ENCODE measurements around the gene AP4E1.
"Not testable (repeated sequence)": the region's sequence is repeated elsewhere in the genome, so short reads cannot be mapped to it uniquely, and the experiment has no call there.

AP4E1 gene

DNA sequence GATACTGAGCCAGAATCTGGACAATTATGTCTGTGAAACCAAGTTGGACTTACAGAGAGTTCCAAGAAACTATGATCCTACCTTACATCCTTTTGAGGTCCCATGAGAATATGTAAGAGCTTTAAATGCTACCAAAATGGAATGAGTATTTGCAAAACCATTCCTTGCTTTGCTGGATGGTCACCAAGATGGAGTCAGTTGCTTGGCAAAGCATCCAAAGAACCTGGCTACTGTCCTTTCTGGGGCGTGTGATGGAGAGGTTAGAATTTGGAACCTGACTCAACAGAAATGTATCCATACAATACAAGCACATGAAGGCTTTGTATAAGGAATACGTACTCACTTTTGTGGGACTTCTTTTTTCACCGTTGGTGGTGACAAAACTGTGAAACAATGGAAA lies 36.2 kb downstream of the AP4E1 start:
- no peak overlapping the region for H3K9ac ChIP-seq (ENCODE audit: low read length)
- H3K4me1 ChIP-seq (ENCODE audit: control insufficient read depth, insufficient read depth, low read length): no peaks in the 10 kb centered on the region
- no peaks in the 10 kb centered on the region for H3K27me3 ChIP-seq (ENCODE audit: control insufficient read depth, insufficient read depth, low read length)
- H3K36me3 ChIP-seq (ENCODE audit: control insufficient read depth, insufficient read depth, low read length): peaks cover 18% of the 10 kb centered on the region; the same call in 1 of the 2 replicates
- H3K27ac ChIP-seq (ENCODE audit: low read depth, low read length): no peak overlapping the region
- H3K4me3 ChIP-seq (ENCODE audit: low read depth, low read length): no peak overlapping the region
- H3K9me3 ChIP-seq (ENCODE audit: control insufficient read depth, insufficient read depth, low read depth, low read length): no peaks in the 10 kb centered on the region

DNA sequence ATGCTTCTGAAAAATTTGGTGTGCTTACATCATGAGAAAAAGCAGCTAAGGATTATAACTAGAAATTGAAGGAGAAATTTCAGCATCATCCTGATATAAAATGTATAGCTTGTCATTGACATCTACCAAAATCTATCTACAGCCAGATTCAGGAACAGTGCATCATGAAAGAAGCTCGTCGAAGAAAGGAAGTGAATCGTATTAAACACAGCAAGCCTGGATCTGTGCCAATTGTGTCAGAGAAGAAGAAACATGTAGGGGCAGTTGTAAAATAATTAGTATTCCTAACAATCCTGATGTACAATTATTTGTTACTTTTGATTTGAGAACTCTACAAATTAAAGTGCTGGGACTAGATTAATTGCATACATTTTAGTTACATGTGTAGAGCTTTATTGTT lies 37.2 kb downstream of the AP4E1 start:
- Histone ChIP-seq H3K4me3 (ENCODE audit: low read depth, low read length) (no peak overlapping the region), H3K4me1 (ENCODE audit: control insufficient read depth, insufficient read depth, low read length) (no peaks in the 10 kb centered on the region), H3K9me3 (ENCODE audit: control insufficient read depth, insufficient read depth, low read depth, low read length) (no peaks in the 10 kb centered on the region), H3K27me3 (ENCODE audit: control insufficient read depth, insufficient read depth, low read length) (no peaks in the 10 kb centered on the region), H3K27ac (ENCODE audit: low read depth, low read length) (no peak overlapping the region), H3K36me3 (ENCODE audit: control insufficient read depth, insufficient read depth, low read length) (peaks cover 28% of the 10 kb centered on the region), H3K9ac (ENCODE audit: low read length) (no peak overlapping the region)

DNA sequence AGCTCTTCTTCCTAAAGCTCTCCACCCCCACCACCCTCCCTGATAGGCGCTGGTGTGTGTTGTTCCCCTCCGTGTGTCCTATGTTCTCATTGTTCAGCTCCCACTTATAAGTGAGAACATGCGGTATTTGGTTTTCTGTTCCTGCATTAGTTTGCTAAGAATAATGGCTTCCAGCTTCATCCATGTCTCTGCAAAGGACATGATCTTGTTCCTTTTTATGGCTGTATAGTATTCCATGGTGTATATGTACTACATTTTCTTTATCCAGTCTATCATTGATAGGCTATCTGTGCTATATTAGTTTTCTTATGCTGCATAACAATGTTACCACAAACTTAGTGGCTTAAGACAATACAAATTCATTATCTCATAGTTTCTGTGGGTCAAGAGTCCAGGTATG lies 42.3 kb downstream of the AP4E1 start:
- not testable (repeated sequence) for H3K4me3 ChIP-seq (ENCODE audit: low read depth, low read length); H3K27ac ChIP-seq (ENCODE audit: low read depth, low read length); H3K4me1 ChIP-seq (ENCODE audit: control insufficient read depth, insufficient read depth, low read length); H3K9ac ChIP-seq (ENCODE audit: low read length); H3K27me3 ChIP-seq (ENCODE audit: control insufficient read depth, insufficient read depth, low read length); H3K9me3 ChIP-seq (ENCODE audit: control insufficient read depth, insufficient read depth, low read depth, low read length)
- peaks cover 30% of the 10 kb centered on the region for H3K36me3 ChIP-seq (ENCODE audit: control insufficient read depth, insufficient read depth, low read length)

DNA sequence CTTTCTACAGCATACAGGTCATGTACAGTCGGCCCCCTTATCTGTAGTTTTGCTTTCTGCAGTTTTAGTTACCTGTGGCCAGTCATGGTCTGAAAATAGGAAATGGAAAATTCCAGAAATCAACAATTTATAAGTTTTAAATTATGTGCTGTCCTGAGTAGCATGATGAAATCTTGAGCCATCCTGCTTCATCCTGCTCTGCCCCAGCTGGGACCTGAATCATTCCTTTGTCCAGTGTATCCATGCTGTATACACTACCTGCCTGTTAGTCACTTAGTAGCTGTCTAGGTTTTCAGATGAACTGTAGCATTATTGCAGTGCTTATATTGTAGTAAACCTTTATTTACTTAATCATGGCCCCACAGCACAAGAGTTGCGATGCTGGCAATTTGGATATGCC lies 44.8 kb downstream of the AP4E1 start:
- Histone ChIP-seq H3K27ac (ENCODE audit: low read depth, low read length) (no peak overlapping the region), H3K4me3 (ENCODE audit: low read depth, low read length) (no peak overlapping the region), H3K36me3 (ENCODE audit: control insufficient read depth, insufficient read depth, low read length) (peaks cover 36% of the 10 kb centered on the region), H3K27me3 (ENCODE audit: control insufficient read depth, insufficient read depth, low read length) (no peaks in the 10 kb centered on the region), H3K9me3 (ENCODE audit: control insufficient read depth, insufficient read depth, low read depth, low read length) (no peaks in the 10 kb centered on the region), H3K9ac (ENCODE audit: low read length) (no peak overlapping the region), H3K4me1 (ENCODE audit: control insufficient read depth, insufficient read depth, low read length) (no peaks in the 10 kb centered on the region)

GRCh38 chr15:50954837-50955236 lies 46.4 kb downstream of the AP4E1 start:
- H3K9ac ChIP-seq (ENCODE audit: low read length); H3K27me3 ChIP-seq (ENCODE audit: control insufficient read depth, insufficient read depth, low read length); H3K9me3 ChIP-seq (ENCODE audit: control insufficient read depth, insufficient read depth, low read depth, low read length); H3K27ac ChIP-seq (ENCODE audit: low read depth, low read length); H3K4me3 ChIP-seq (ENCODE audit: low read depth, low read length); H3K4me1 ChIP-seq (ENCODE audit: control insufficient read depth, insufficient read depth, low read length): not testable (repeated sequence)
- H3K36me3 ChIP-seq (ENCODE audit: control insufficient read depth, insufficient read depth, low read length): peaks cover 47% of the 10 kb centered on the region

- Histone ChIP-seq H3K4me1 (ENCODE audit: control insufficient read depth, insufficient read depth, low read length) (no peaks in the 10 kb centered on the region), H3K9me3 (ENCODE audit: control insufficient read depth, insufficient read depth, low read depth, low read length) (peaks cover 4% of the 10 kb centered on the region; the same call in 1 of the 2 replicates), H3K36me3 (ENCODE audit: control insufficient read depth, insufficient read depth, low read length) (peaks cover 39% of the 10 kb centered on the region), H3K27me3 (ENCODE audit: control insufficient read depth, insufficient read depth, low read length) (no peaks in the 10 kb centered on the region), H3K4me3 (ENCODE audit: low read depth, low read length) (no peak overlapping the region), H3K9ac (ENCODE audit: low read length) (no peak overlapping the region), H3K27ac (ENCODE audit: low read depth, low read length) (no peak overlapping the region)
Observed at GRCh38 chr15:50959717-50960116, 51.2 kb downstream of the AP4E1 start.

DNA sequence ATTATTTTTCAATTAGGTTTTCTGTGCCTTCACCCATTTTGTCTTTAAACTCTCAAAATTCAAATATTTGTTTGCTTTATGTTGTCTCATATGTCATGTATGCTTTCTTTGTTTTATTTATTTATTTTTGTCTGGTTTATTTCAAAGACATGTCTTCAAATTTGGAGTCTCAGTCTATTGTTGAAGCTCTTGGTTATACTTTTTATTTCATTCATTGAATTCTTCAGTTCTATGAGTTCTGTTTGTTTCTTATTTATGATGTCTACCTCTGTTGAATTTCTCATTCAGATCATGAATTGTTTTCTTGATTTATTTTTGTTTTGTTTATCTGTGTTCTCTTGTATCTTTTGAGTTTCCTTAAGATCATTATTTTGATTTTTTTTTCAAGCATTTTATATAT lies 55.6 kb downstream of the AP4E1 start:
- H3K4me1 ChIP-seq (ENCODE audit: control insufficient read depth, insufficient read depth, low read length): no peaks in the 10 kb centered on the region
- H3K9ac ChIP-seq (ENCODE audit: low read length): no peak overlapping the region
- no peak overlapping the region for H3K4me3 ChIP-seq (ENCODE audit: low read depth, low read length)
- peaks cover 34% of the 10 kb centered on the region for H3K36me3 ChIP-seq (ENCODE audit: control insufficient read depth, insufficient read depth, low read length)
- no peak overlapping the region for H3K27ac ChIP-seq (ENCODE audit: low read depth, low read length)
- peaks cover 6% of the 10 kb centered on the region; the same call in 1 of the 2 replicates for H3K9me3 ChIP-seq (ENCODE audit: control insufficient read depth, insufficient read depth, low read depth, low read length)
- no peaks in the 10 kb centered on the region for H3K27me3 ChIP-seq (ENCODE audit: control insufficient read depth, insufficient read depth, low read length)

GRCh38 chr15:50968353-50968752 lies 59.9 kb downstream of the AP4E1 start:
- Histone ChIP-seq H3K9ac (ENCODE audit: low read length) (no peak overlapping the region), H3K36me3 (ENCODE audit: control insufficient read depth, insufficient read depth, low read length) (peaks cover 29% of the 10 kb centered on the region), H3K9me3 (ENCODE audit: control insufficient read depth, insufficient read depth, low read depth, low read length) (peaks cover 2% of the 10 kb centered on the region; the same call in 1 of the 2 replicates), H3K4me3 (ENCODE audit: low read depth, low read length) (no peak overlapping the region), H3K27me3 (ENCODE audit: control insufficient read depth, insufficient read depth, low read length) (no peaks in the 10 kb centered on the region), H3K4me1 (ENCODE audit: control insufficient read depth, insufficient read depth, low read length) (no peaks in the 10 kb centered on the region), H3K27ac (ENCODE audit: low read depth, low read length) (no peak overlapping the region)

- Histone ChIP-seq H3K9me3 (ENCODE audit: control insufficient read depth, insufficient read depth, low read depth, low read length) (no peaks in the 10 kb centered on the region; the same call in 1 of the 2 replicates), H3K27me3 (ENCODE audit: control insufficient read depth, insufficient read depth, low read length) (no peaks in the 10 kb centered on the region), H3K27ac (ENCODE audit: low read depth, low read length) (no peak overlapping the region), H3K9ac (ENCODE audit: low read length) (no peak overlapping the region), H3K4me1 (ENCODE audit: control insufficient read depth, insufficient read depth, low read length) (no peaks in the 10 kb centered on the region), H3K4me3 (ENCODE audit: low read depth, low read length) (no peak overlapping the region), H3K36me3 (ENCODE audit: control insufficient read depth, insufficient read depth, low read length) (peaks cover 30% of the 10 kb centered on the region)
Observed at GRCh38 chr15:50970524-50970923, 62.0 kb downstream of the AP4E1 start.

- Histone ChIP-seq H3K9ac (ENCODE audit: low read length) (no peak overlapping the region), H3K4me1 (ENCODE audit: control insufficient read depth, insufficient read depth, low read length) (no peaks in the 10 kb centered on the region), H3K9me3 (ENCODE audit: control insufficient read depth, insufficient read depth, low read depth, low read length) (no peaks in the 10 kb centered on the region; the same call in 1 of the 2 replicates), H3K36me3 (ENCODE audit: control insufficient read depth, insufficient read depth, low read length) (peaks cover 30% of the 10 kb centered on the region), H3K4me3 (ENCODE audit: low read depth, low read length) (no peak overlapping the region), H3K27ac (ENCODE audit: low read depth, low read length) (no peak overlapping the region), H3K27me3 (ENCODE audit: control insufficient read depth, insufficient read depth, low read length) (no peaks in the 10 kb centered on the region)
Observed at GRCh38 chr15:50971115-50971514, 62.6 kb downstream of the AP4E1 start.

DNA sequence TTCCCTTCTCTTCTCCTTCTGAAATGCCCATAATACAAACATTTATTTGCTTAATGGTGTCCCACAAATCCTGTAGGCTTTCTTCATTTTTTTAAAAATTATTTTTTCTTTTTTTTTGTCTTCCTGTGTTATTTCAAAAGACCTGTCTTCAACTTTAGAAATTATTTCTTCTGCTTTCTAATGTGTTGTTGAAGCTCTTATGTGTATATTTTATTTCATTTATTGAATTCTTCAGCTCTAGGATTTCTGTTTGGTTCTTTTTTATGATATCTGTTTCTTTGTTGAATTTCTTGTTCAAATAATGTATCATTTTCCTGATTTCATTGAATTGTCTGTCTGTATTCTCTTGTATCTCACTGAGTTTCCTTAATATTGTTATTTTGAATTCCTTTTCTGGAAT lies 63.1 kb downstream of the AP4E1 start:
- H3K4me1 ChIP-seq (ENCODE audit: control insufficient read depth, insufficient read depth, low read length): no peaks in the 10 kb centered on the region
- H3K36me3 ChIP-seq (ENCODE audit: control insufficient read depth, insufficient read depth, low read length): peaks cover 30% of the 10 kb centered on the region
- no peaks in the 10 kb centered on the region; the same call in 1 of the 2 replicates for H3K9me3 ChIP-seq (ENCODE audit: control insufficient read depth, insufficient read depth, low read depth, low read length)
- no peak overlapping the region for H3K4me3 ChIP-seq (ENCODE audit: low read depth, low read length)
- H3K27me3 ChIP-seq (ENCODE audit: control insufficient read depth, insufficient read depth, low read length): no peaks in the 10 kb centered on the region
- no peak overlapping the region for H3K27ac ChIP-seq (ENCODE audit: low read depth, low read length)
- H3K9ac ChIP-seq (ENCODE audit: low read length): no peak overlapping the region

GRCh38 chr15:50973605-50974004 lies 65.1 kb downstream of the AP4E1 start:
- Histone ChIP-seq H3K27ac (ENCODE audit: low read depth, low read length) (no peak overlapping the region), H3K9ac (ENCODE audit: low read length) (no peak overlapping the region), H3K36me3 (ENCODE audit: control insufficient read depth, insufficient read depth, low read length) (peaks cover 26% of the 10 kb centered on the region), H3K27me3 (ENCODE audit: control insufficient read depth, insufficient read depth, low read length) (no peaks in the 10 kb centered on the region), H3K9me3 (ENCODE audit: control insufficient read depth, insufficient read depth, low read depth, low read length) (no peaks in the 10 kb centered on the region; the same call in 1 of the 2 replicates), H3K4me3 (ENCODE audit: low read depth, low read length) (no peak overlapping the region), H3K4me1 (ENCODE audit: control insufficient read depth, insufficient read depth, low read length) (no peaks in the 10 kb centered on the region)

Measured in HUES6 (cell line).